HG02970 (cell line): ENCODE data around the gene CELA3A.
"Not testable (repeated sequence)": the region's sequence is repeated elsewhere in the genome, so short reads cannot be mapped to it uniquely, and the experiment has no call there.

Experiments
- ATAC-seq: cut with Tn5 transposase; IDR thresholded peaks from one replicate; pipeline ENCODE4 v1.9.1; 2021; ENCODE audit warnings: mild to moderate bottlenecking, moderate library complexity, moderate number of reproducible peaks; ENCODE audit not compliant: unreplicated experiment, low FRiP score

The CELA3A gene

GRCh38 chr1:21980515-21981220, 20.8 kb upstream of the CELA3A start:
- ATAC-seq: not testable (repeated sequence)

GRCh38 chr1:21981253-21981652, 20.2 kb upstream of the CELA3A start:
- not testable (repeated sequence) for ATAC-seq

GRCh38 chr1:21982122-21982521, 19.3 kb upstream of the CELA3A start:
- not testable (repeated sequence) for ATAC-seq

- not testable (repeated sequence) for ATAC-seq
Observed at GRCh38 chr1:21983539-21983938, 17.9 kb upstream of the CELA3A start.

- ATAC-seq: not testable (repeated sequence)
Observed at GRCh38 chr1:21985893-21986292, 15.6 kb upstream of the CELA3A start.

GRCh38 chr1:21986386-21986785, 15.1 kb upstream of the CELA3A start:
- not testable (repeated sequence) for ATAC-seq

- not testable (repeated sequence) for ATAC-seq
Observed at GRCh38 chr1:21989672-21990393, 11.6 kb upstream of the CELA3A start.

GRCh38 chr1:21992186-21992585, 9.3 kb upstream of the CELA3A start:
- ATAC-seq: not testable (repeated sequence)

- not testable (repeated sequence) for ATAC-seq
Observed at GRCh38 chr1:21994716-21995115, 6.7 kb upstream of the CELA3A start.

- ATAC-seq: not testable (repeated sequence)
Observed at GRCh38 chr1:21996663-21996970, 4.8 kb upstream of the CELA3A start.

GRCh38 chr1:21997891-21998623, 3.4 kb upstream of the CELA3A start:
- not testable (repeated sequence) for ATAC-seq

GRCh38 chr1:21998624-21999294, 2.7 kb upstream of the CELA3A start:
- ATAC-seq: not testable (repeated sequence)

- ATAC-seq: not testable (repeated sequence)
Observed at GRCh38 chr1:21999645-22000044, 1.8 kb upstream of the CELA3A start.

- not testable (repeated sequence) for ATAC-seq
Observed at GRCh38 chr1:22002461-22002860, 1.0 kb downstream of the CELA3A start.

- ATAC-seq: not testable (repeated sequence)
Observed at GRCh38 chr1:22002875-22003274, 1.4 kb downstream of the CELA3A start.

- ATAC-seq: not testable (repeated sequence)
Observed at GRCh38 chr1:22003959-22004358, 2.5 kb downstream of the CELA3A start.

GRCh38 chr1:22005261-22006149, 4.0 kb downstream of the CELA3A start:
- not testable (repeated sequence) for ATAC-seq

GRCh38 chr1:22006736-22007135, 5.3 kb downstream of the CELA3A start:
- not testable (repeated sequence) for ATAC-seq

- ATAC-seq: not testable (repeated sequence)
Observed at GRCh38 chr1:22007262-22007661, 5.8 kb downstream of the CELA3A start.

- not testable (repeated sequence) for ATAC-seq
Observed at GRCh38 chr1:22009566-22009965, 8.1 kb downstream of the CELA3A start.
